ENCODE data around the gene TBRG4.

The TBRG4 gene

DNA sequence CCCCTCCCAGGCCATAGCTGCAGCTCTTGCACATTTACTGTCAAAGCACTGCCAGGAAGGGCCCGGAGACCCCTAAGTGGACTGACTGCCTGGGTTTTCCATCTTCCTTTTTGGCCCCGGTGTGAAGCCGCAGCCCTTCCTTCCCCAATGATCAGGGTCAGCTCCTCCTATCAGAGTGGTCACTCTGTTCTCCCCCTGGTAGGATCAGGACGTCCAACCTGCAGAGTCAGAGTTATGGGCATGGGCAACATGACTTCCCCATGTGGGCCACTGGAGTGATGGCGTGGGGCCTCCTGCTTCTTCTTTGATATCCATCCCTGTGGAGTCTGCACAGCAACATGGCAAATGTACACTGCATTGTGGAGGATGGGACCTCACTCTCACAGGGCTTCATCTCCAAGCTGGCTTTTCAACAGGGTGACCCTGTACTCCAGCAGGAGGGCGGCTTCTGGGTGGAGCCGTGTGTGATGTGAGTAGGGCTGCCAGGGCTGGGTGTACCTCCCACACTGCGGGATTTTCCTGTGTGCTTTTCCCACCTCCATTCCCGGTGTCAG, 39.7 kb upstream of the TBRG4 start:
- intact Hi-C loops (cut with micrococcal nuclease) = loop anchor here (10.0 kb wide), 1 partner anchor 704 kb away; no protein-coding TSS in a partner anchor
- no peak overlapping the region for H3K4me3 Mint-ChIP-seq

DNA sequence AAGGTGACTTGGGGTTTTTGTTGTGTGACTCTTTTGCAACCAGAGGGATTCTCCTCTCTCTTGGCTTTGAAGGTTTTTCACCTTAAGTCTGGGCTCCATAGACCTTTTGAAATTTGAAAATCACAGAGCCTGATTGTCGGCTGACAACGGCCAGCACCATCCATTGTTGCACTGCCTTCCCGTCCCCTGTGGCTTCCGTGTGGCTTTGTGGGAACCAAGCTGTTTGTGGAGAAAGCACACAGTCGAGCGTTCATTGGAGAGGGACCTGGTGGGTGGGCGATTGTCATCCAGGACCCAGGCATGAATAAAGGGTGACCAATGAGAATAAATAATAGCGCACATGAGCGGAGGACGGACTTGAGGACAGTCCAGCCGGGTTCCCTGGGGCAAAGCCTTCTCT, 38.7 kb upstream of the TBRG4 start:
- Mint-ChIP-seq H3K36me3 (ENCODE audit: low read depth) (no peaks in the 10 kb centered on the region), H3K4me1 (ENCODE audit: low read depth) (no peaks in the 10 kb centered on the region), H3K9me3 (no peaks in the 10 kb centered on the region), H3K4me3 (no peak overlapping the region), H3K27ac (no peak overlapping the region), H3K27me3 (peaks cover 3% of the 10 kb centered on the region)
- intact Hi-C loops (cut with micrococcal nuclease) = loop anchor here (10.0 kb wide), 1 partner anchor 705 kb away; no protein-coding TSS in a partner anchor

More for the DNA sequence above, 39.7 kb upstream of the TBRG4 start:
- no peaks in the 10 kb centered on the region for H3K36me3 Mint-ChIP-seq (ENCODE audit: low read depth)
- H3K27me3 Mint-ChIP-seq = peaks cover 11% of the 10 kb centered on the region
- H3K27ac Mint-ChIP-seq = no peak overlapping the region
- H3K9me3 Mint-ChIP-seq = no peaks in the 10 kb centered on the region
- no peaks in the 10 kb centered on the region for H3K4me1 Mint-ChIP-seq (ENCODE audit: low read depth)

DNA sequence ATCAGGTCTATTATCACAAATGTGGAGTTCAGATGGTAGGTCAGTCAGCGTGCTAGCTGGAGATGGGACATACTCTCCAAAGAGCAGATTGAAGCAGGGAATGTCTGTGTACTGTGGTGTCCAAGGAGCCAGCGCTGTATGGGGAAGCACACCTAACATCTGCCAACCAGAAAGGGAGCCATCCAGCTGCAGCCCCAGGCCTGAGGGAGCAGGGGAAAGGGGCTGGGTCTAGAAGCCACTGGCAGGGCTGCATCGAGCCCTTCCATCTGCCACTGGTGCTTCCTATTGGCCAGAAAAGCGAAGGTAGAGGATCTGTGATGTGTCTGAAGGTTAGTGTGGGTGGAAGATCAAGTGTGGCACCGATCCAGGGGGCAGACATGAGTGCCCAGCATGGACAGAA, 38.1 kb upstream of the TBRG4 start:
- Mint-ChIP-seq H3K27me3 (peaks cover 3% of the 10 kb centered on the region), H3K9me3 (no peaks in the 10 kb centered on the region), H3K4me3 (no peak overlapping the region), H3K27ac (no peak overlapping the region), H3K36me3 (ENCODE audit: low read depth) (no peaks in the 10 kb centered on the region), H3K4me1 (ENCODE audit: low read depth) (no peaks in the 10 kb centered on the region)
- intact Hi-C loops (cut with micrococcal nuclease) = loop anchor here (10.0 kb wide), 1 partner anchor 705 kb away; no protein-coding TSS in a partner anchor

DNA sequence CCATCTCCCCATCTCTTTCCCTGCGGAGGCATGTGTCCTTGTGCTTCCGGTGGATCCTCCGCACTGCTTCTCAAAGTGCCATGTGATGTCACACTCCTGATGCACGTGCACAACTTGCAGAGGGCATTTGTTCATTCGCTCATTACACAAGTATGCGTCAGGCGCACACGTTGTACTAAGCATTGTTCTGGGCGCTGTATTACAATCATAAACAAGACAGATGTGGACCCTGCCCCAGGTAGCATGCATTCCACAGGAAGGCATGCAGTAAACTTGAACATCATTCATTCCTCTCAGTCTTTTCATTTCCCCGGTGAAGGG, 37.1 kb upstream of the TBRG4 start:
- no peaks in the 10 kb centered on the region for H3K36me3 Mint-ChIP-seq (ENCODE audit: low read depth)
- H3K4me1 Mint-ChIP-seq (ENCODE audit: low read depth) = no peaks in the 10 kb centered on the region
- H3K4me3 Mint-ChIP-seq = no peak overlapping the region
- H3K27ac Mint-ChIP-seq = no peak overlapping the region
- intact Hi-C loops (cut with micrococcal nuclease) = no loop called here
- H3K9me3 Mint-ChIP-seq = no peaks in the 10 kb centered on the region
- peaks cover 3% of the 10 kb centered on the region for H3K27me3 Mint-ChIP-seq

DNA sequence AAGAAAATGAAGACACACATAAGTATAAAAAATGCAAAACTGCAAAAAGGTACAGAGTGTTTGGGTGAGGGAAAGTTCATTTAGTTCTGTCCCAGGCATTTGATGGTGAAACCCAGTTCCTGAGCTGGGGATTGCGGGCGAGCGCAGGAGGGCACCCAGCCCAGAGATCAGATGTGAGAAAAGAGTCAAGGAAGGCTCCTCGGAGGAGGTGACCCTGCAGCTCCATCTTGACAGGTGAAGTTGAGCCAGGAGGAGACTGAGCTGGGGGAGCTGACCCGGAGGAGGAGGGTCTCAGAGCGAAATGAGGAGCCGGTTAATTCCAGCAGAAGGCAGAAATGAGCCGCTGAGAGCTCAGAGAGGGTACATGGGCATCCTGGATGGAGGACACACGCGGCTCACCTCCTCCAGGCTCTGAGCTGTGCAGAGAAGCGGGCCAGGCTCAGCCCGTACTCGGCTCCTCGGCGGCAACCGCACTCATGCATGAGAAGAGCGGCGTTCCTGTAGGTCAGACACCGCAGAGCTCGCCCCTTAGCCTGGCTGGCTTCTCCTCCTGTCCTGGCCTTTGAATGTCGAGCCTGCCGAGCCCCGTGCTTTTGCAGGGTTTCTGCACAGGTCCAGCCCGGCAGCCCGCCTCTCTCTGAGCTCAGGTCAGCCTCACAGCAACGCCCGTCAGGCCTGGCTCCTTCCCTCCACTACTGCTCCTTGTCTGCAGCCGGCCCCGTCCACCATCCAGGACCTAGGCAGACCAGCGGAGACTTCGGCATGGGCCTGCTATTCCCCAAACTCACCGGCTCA, 36.6 kb upstream of the TBRG4 start:
- H3K9me3 Mint-ChIP-seq = no peaks in the 10 kb centered on the region
- H3K4me3 Mint-ChIP-seq = no peak overlapping the region
- no peak overlapping the region for H3K27ac Mint-ChIP-seq
- peaks cover 3% of the 10 kb centered on the region for H3K27me3 Mint-ChIP-seq
- H3K4me1 Mint-ChIP-seq (ENCODE audit: low read depth) = no peaks in the 10 kb centered on the region
- H3K36me3 Mint-ChIP-seq (ENCODE audit: low read depth) = no peaks in the 10 kb centered on the region
- intact Hi-C loops (cut with micrococcal nuclease) = no loop called here

DNA sequence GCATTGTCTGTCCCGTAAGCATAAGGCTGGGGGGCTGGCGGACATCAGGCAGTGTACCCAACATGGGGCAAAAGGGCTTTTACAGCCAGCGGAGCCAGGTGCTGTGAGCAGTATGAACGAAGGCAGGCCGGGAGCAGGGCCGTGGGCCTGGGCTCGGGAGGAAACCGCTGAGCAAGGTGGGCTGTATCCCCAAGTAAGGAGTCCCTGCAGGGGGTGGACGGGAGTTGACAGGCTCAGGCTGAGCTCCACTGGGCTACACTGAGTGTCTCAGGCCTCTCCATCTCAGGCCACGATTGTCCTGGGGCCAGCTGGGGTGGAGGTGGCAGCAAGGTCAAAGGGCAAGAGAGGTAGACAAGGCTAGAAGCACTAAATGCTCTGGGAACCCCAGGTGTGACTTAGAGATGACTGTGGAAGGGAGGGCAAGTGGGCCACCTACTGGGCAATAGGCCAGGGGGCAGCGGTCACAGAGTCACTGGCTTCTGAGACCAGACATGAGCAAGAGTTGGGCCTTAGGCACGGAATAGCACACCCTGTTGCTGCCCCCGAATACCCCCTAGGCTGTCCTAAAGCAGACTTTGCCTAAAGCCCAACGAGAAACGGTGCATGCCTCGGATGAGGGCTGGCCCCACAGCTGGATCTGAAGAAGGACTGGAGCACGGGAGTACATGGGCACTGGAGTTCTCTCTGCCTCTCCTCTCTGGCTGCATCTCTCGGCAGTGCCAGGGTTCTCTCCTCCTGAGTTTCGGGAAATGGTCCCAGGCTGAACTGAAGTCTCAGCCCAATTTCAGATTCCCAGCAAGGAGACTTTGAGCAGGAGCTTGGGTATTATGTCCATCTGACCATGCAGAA, 35.3 kb upstream of the TBRG4 start:
- intact Hi-C loops (cut with micrococcal nuclease) = no loop called here
- no peak overlapping the region for H3K4me3 Mint-ChIP-seq
- H3K27ac Mint-ChIP-seq = no peak overlapping the region
- peaks cover 5% of the 10 kb centered on the region for H3K4me1 Mint-ChIP-seq (ENCODE audit: low read depth)
- no peaks in the 10 kb centered on the region for H3K9me3 Mint-ChIP-seq
- H3K27me3 Mint-ChIP-seq = peaks cover 3% of the 10 kb centered on the region
- H3K36me3 Mint-ChIP-seq (ENCODE audit: low read depth) = no peaks in the 10 kb centered on the region

DNA sequence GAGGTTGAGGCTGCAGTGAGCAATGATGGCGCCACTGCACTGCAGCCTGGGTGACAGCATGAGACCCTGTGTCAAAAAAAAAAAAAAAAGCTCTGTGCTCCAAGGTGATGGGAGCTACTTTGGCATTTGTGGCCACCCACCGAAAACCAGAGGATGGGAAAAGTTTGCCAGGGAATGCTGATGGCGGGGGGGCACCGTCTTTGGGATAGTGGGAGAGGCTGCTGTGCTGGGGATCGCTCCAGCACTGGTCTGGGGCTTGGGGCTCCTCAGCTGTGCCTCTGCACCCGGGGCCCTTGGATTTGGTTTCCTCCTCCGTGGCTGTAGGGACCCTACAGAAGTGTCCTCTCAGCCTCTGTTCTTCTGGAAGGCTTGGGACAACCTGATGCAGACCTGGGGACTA, 34.4 kb upstream of the TBRG4 start:
- Mint-ChIP-seq H3K4me3 (no peak overlapping the region), H3K4me1 (ENCODE audit: low read depth) (peaks cover 8% of the 10 kb centered on the region), H3K36me3 (ENCODE audit: low read depth) (no peaks in the 10 kb centered on the region), H3K27ac (no peak overlapping the region), H3K27me3 (peaks cover 3% of the 10 kb centered on the region), H3K9me3 (no peaks in the 10 kb centered on the region)
- intact Hi-C loops (cut with micrococcal nuclease) = no loop called here

DNA sequence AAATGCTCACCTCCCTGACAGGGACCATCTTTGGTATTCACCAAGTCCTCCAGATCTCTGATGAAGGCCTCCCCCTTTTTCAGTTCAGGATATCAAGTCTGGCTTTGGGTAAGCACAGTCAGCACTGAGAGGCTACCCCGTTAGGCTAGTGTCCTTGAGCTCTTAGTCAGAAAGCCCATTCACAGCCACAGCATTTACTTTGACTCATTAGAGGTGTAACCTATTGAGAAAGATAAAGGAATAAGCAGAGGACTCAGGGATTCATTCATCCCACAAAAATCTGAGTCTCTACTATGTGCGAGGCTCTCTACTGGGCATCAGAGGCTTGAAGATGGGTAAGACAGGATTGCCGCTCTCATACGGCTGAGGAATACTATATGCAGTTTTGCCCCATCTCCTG, 32.1 kb upstream of the TBRG4 start:
- Mint-ChIP-seq H3K27ac (no peak overlapping the region), H3K9me3 (no peaks in the 10 kb centered on the region), H3K36me3 (ENCODE audit: low read depth) (no peaks in the 10 kb centered on the region), H3K4me1 (ENCODE audit: low read depth) (peaks cover 17% of the 10 kb centered on the region), H3K27me3 (peaks cover 3% of the 10 kb centered on the region), H3K4me3 (no peak overlapping the region)
- intact Hi-C loops (cut with micrococcal nuclease) = no loop called here

DNA sequence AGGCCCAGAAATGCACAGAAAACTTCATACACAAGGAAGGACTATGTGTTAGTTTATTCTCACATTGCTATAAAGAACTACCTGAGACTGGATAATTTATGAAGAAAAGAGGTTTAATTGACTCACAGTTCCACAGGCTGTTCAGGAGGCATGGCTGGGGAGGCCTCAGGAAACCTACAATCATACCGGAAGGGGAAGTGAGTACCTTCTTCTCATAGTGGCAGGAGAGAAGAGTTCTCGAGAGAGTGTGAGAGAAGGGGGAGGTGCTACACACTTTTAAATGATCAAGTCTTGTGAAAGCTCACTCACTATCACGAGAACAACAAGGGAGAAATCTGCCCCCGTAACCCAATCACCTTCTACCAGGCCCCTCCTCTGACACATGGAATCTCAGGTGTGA, 29.3 kb upstream of the TBRG4 start:
- Mint-ChIP-seq H3K27ac (no peak overlapping the region), H3K36me3 (ENCODE audit: low read depth) (no peaks in the 10 kb centered on the region), H3K4me1 (ENCODE audit: low read depth) (peaks cover 22% of the 10 kb centered on the region), H3K9me3 (no peaks in the 10 kb centered on the region), H3K4me3 (no peak overlapping the region), H3K27me3 (no peaks in the 10 kb centered on the region)
- intact Hi-C loops (cut with micrococcal nuclease) = no loop called here

DNA sequence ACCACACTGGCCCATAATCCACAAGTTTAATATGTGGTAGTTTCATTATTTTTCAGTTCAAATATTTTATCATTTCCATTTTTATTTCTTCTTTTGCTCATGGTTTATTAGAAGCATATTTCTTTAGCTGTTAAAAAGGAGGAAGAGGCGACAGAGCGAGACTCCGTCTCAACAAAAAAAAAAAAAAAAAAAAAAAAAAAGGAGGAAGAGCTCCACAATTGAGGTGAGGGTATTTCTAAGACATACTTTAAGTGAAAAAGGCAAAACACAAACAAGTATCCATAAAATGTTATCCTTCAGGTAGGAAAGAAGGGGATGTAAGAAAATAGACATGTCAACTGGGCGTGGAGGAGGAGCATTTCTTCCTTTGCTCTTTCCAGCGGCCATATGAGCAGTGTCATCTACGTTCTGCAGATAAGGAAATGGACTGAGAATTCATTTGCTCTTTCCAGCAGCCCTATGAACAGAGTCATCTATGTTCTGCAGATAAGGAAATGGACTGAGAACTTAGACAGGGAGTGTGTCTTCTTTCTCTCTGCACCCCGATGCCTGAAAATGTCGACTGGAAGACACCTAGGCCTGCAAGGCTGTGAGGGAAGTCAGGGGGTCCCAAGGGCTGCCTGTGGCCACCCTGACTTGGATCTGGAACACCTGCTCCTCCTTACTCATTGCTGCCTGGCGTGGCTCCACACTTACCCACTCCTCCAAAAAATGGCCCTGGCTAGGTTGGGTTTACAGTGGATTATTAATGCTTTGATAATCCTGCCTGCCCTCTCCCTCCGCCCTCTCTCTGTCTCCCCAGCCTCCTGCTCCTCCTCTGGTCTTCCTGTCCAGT, 27.2 kb upstream of the TBRG4 start:
- no peak overlapping the region for H3K27ac Mint-ChIP-seq

DNA sequence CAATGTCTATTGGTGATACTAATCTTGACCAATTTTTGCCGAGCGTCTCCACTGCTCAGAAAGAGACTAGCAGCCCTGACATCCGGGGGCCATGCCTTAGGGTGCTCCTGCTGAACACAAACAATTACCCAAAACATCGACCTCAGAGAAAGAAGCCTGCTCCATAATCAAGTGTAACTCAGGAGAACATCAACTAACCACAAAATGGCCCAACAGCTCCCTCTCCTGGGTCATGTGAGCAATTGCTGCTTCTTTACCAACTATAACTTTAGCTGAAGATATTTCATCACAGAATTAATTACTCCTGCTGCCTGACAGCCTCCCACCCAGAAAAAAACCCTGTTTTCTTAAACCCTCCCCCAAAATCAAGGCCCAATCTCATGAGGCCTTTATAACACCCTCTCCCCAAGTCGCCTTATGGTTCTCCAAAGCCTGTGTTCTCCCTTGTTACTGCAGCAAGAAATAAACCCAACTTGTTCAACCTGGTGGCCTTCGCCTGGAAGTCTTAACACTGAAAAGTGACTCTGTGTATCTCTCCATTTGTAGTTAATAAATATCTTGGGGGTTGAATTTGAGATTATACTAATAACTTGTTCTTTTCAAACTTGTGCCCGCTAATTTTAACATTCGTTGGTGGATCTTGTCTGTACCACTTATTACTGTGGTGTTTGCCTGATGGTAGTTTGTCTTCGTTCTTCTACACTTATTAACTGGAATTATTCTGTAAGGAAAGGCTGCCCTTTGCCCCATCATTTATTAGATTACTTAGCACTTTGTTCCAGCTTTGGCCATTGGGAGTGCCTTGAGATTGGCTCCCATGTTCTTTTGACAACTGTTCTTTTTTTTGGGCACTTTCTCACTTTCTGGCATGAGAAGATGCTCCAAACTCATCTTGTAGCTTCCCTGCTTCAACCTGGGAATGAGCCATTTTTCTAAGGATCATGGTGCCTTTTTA, 24.9 kb upstream of the TBRG4 start:
- Mint-ChIP-seq H3K27me3 (no peaks in the 10 kb centered on the region), H3K27ac (no peak overlapping the region), H3K4me1 (ENCODE audit: low read depth) (peaks cover 29% of the 10 kb centered on the region), H3K36me3 (ENCODE audit: low read depth) (no peaks in the 10 kb centered on the region), H3K4me3 (no peak overlapping the region), H3K9me3 (no peaks in the 10 kb centered on the region)
- intact Hi-C loops (cut with micrococcal nuclease) = loop anchor here (1.0 to 5.0 kb wide), 4 partner anchors 58 to 549 kb away; no protein-coding TSS in a partner anchor

More for the DNA sequence above, 27.2 kb upstream of the TBRG4 start:
- intact Hi-C loops (cut with micrococcal nuclease) = loop anchor here (5.0 kb wide), 1 partner anchor 551 kb away; no protein-coding TSS in a partner anchor
- Mint-ChIP-seq H3K4me3 (no peak overlapping the region), H3K4me1 (ENCODE audit: low read depth) (peaks cover 23% of the 10 kb centered on the region), H3K27me3 (no peaks in the 10 kb centered on the region), H3K36me3 (ENCODE audit: low read depth) (no peaks in the 10 kb centered on the region), H3K9me3 (no peaks in the 10 kb centered on the region)

DNA sequence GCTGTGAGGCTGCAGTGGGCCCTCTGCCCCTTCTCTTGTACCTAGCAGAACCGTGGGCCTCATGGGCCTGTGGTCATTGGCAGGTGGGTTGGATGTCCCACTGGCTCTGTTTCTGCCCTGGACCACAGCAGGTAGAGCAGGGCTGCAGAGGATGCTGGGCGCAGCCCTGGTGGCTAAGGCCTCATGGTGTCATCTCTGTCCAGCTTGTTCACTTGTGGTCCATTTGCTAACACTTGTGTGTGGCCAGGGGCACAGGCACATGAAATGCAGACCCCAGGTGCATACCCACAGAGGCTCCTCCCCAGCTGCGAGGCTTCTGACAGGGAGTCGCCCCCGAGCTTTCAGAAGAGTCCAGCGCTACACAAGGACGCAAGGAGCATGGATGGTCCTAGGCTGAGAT, 22.4 kb upstream of the TBRG4 start:
- H3K27me3 Mint-ChIP-seq = no peaks in the 10 kb centered on the region
- H3K4me1 Mint-ChIP-seq (ENCODE audit: low read depth) = peaks cover 18% of the 10 kb centered on the region
- no peaks in the 10 kb centered on the region for H3K9me3 Mint-ChIP-seq
- intact Hi-C loops (cut with micrococcal nuclease) = no loop called here
- no peak overlapping the region for H3K27ac Mint-ChIP-seq
- H3K4me3 Mint-ChIP-seq = no peak overlapping the region
- H3K36me3 Mint-ChIP-seq (ENCODE audit: low read depth) = no peaks in the 10 kb centered on the region

DNA sequence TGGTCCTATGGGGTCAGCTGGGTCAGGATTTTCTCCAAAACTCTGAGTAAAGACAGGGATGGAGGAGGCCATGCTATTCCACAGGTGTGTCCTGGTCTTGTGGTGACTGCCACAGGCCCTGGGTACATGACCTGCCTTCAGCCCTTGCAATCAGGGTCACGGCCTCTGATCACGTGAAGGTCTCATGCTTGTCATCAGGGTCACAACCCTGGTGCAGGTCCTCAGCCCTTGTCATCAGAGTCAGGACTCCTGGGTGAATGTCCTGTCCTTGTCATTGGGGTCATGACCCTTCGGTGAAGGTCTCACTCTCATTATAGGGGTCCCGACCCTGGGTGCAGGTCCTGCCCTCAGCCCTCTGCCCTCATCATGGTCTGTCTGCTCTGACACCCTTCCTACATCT, 21.9 kb upstream of the TBRG4 start:
- no peaks in the 10 kb centered on the region for H3K9me3 Mint-ChIP-seq
- no peaks in the 10 kb centered on the region for H3K27me3 Mint-ChIP-seq
- intact Hi-C loops (cut with micrococcal nuclease) = no loop called here
- H3K27ac Mint-ChIP-seq = no peak overlapping the region
- H3K36me3 Mint-ChIP-seq (ENCODE audit: low read depth) = no peaks in the 10 kb centered on the region
- H3K4me1 Mint-ChIP-seq (ENCODE audit: low read depth) = peaks cover 18% of the 10 kb centered on the region
- H3K4me3 Mint-ChIP-seq = no peak overlapping the region
